Endodermal cell (in vitro differentiated cells): Measurements from ENCODE around the gene MAVS. TPM values are rescaled to one million over a fixed set of nuclear protein-coding genes. Genes with fewer than 3 reads are reported as not detected.

Experiments
- DNase-seq: peaks from one replicate; pipeline ENCODE4 v3.0.0-alpha.2; 2017
- H3K27ac ChIP-seq: 2 replicates; pipeline ENCODE4 v1.5.1; 2013; ENCODE audit warnings: mild to moderate bottlenecking, low read depth, low read length, moderate library complexity
- H3K27me3 ChIP-seq: 2 replicates; pipeline ENCODE4 v1.6.1; 2013; ENCODE audit warnings: mild to moderate bottlenecking, low read length, moderate library complexity; ENCODE audit not compliant: insufficient read depth, control insufficient read depth, poor library complexity, severe bottlenecking
- H3K36me3 ChIP-seq: 2 replicates; pipeline ENCODE4 v1.7.0; 2013; ENCODE audit warnings: mild to moderate bottlenecking, low read length, moderate library complexity; ENCODE audit not compliant: control insufficient read depth, insufficient read depth
- H3K4me1 ChIP-seq: one replicate; pipeline ENCODE4 v1.7.0; 2013; ENCODE audit warnings: low read length; ENCODE audit not compliant: control insufficient read depth, insufficient read depth
- H3K4me3 ChIP-seq: 2 replicates; pipeline ENCODE4 v1.5.1; 2013; ENCODE audit warnings: mild to moderate bottlenecking, low read length, moderate library complexity
- H3K9ac ChIP-seq: 2 replicates; pipeline ENCODE4 v1.6.1; 2013; ENCODE audit warnings: mild to moderate bottlenecking, low read length, moderate library complexity; ENCODE audit not compliant: poor library complexity, severe bottlenecking; ENCODE audit errors: extremely low read depth
- H3K9me3 ChIP-seq: 2 replicates; pipeline ENCODE4 v1.6.1; 2013; ENCODE audit warnings: mild to moderate bottlenecking, low read length, moderate library complexity; ENCODE audit not compliant: control insufficient read depth
- H3K27ac Mint-ChIP-seq: 2 replicates; pipeline ENCODE4 v1.8.0; 2020; ENCODE audit warnings: mixed read lengths
- H3K27me3 Mint-ChIP-seq: 2 replicates; pipeline ENCODE4 v1.8.0; 2021; ENCODE audit warnings: mild to moderate bottlenecking, mixed read lengths; ENCODE audit not compliant: insufficient read depth
- H3K36me3 Mint-ChIP-seq: 2 replicates; pipeline ENCODE4 v1.8.0; 2020; ENCODE audit warnings: low read depth, mixed read lengths
- H3K4me1 Mint-ChIP-seq: 2 replicates; pipeline ENCODE4 v1.8.0; 2020; ENCODE audit warnings: mixed read lengths
- H3K4me3 Mint-ChIP-seq: 2 replicates; pipeline ENCODE4 v1.8.0; 2020; ENCODE audit warnings: mild to moderate bottlenecking, moderate library complexity, mixed read lengths
- H3K9me3 Mint-ChIP-seq: 2 replicates; pipeline ENCODE4 v1.8.0; 2020; ENCODE audit warnings: mild to moderate bottlenecking, mixed read lengths
- WGBS, 2 experiments: methylation state at CpG; one replicate each; pipeline versions ENCODE4 v1.1.5 to v1.1.7; 2013; ENCODE audit warnings: missing lambda C conversion rate in 2 of 2, mixed read lengths in 1 of 2; ENCODE audit not compliant: insufficient coverage in 1 of 2, insufficient read length in 1 of 2; 5-methylcytosine and 5-hydroxymethylcytosine counted together
- total RNA-seq, 2 donors: library from RNA; stranded (reverse); fragmentation: NEBNext Ultra II Directional in 1 of 2; extraction: Animal tissue kit (Norgen Biotek cat#: 25700) in 1 of 2; gene quantifications; 2 replicates in 1 of 2; 3 replicates in 1 of 2; pipeline ENCODE4 v1.2.1, GENCODE V29; 2021
- TF ChIP-seq, protein P1 (sequence below): fragments of 200-600 bp; sonication (generic); conservative IDR thresholded peaks from 2 replicates; pipeline ENCODE4 v1.5.0; 2021; ENCODE audit warnings: antibody characterized with exemption, mild to moderate bottlenecking

MAVS gene
- total RNA-seq, 2 donors from 2014 or later: 43.1 to 43.2 TPM

DNA sequence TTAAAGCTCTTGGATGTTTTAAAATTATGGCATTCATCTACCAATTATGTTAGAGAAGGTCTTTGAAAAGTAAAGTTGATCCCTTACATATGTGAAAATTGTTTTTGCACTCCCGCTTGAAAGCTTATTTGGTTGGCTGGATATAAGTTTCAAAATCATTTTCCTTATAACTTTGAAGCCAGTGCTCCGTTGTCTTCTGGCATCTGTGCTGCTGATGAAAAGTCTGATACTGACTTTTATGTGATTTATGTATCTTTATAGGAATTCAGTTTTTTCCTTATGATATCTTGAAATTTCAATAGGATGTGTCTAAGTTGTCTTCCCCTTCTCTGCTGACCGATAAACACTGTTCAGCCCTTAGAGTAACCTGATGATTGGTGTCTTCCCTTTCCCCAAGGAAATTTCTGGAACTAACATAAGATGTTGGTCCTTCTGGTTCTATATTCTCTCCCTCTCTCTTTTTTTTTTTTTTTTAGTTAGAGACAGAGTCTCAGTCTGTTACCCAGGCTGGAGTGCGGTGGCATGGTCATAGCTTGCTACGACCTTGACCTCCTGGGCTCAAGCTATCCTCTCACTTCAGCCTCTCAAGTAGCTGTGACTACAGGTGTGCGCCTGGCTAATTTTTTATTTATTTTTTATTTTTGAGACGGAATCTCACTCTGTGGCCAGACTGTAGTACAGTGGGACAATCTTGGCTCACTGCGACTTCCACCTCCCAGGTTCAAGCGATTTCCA lies 55.2 kb downstream of the MAVS start:
- no peak overlapping the region for H3K27ac ChIP-seq
- Mint-ChIP-seq H3K9me3 (no peaks in the 10 kb centered on the region), H3K4me1 (peaks cover 12% of the 10 kb centered on the region), H3K36me3 (peaks cover 18% of the 10 kb centered on the region), H3K27ac (no peak overlapping the region), H3K27me3 (no peaks in the 10 kb centered on the region), H3K4me3 (no peak overlapping the region)
- no peak for DNase-seq
- TF ChIP-seq, protein P1, sequence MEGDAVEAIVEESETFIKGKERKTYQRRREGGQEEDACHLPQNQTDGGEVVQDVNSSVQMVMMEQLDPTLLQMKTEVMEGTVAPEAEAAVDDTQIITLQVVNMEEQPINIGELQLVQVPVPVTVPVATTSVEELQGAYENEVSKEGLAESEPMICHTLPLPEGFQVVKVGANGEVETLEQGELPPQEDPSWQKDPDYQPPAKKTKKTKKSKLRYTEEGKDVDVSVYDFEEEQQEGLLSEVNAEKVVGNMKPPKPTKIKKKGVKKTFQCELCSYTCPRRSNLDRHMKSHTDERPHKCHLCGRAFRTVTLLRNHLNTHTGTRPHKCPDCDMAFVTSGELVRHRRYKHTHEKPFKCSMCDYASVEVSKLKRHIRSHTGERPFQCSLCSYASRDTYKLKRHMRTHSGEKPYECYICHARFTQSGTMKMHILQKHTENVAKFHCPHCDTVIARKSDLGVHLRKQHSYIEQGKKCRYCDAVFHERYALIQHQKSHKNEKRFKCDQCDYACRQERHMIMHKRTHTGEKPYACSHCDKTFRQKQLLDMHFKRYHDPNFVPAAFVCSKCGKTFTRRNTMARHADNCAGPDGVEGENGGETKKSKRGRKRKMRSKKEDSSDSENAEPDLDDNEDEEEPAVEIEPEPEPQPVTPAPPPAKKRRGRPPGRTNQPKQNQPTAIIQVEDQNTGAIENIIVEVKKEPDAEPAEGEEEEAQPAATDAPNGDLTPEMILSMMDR: no peak
- H3K9me3 ChIP-seq: no peaks in the 10 kb centered on the region
- no peak overlapping the region for H3K4me3 ChIP-seq
- H3K36me3 ChIP-seq: peaks cover 32% of the 10 kb centered on the region
- H3K27me3 ChIP-seq: no peaks in the 10 kb centered on the region
- WGBS, 2 experiments: 96 to 97% methylated on average over 7 to 9 of the region's 9 CpGs
- H3K9ac ChIP-seq: no peak overlapping the region
- H3K4me1 ChIP-seq: no peaks in the 10 kb centered on the region

DNA sequence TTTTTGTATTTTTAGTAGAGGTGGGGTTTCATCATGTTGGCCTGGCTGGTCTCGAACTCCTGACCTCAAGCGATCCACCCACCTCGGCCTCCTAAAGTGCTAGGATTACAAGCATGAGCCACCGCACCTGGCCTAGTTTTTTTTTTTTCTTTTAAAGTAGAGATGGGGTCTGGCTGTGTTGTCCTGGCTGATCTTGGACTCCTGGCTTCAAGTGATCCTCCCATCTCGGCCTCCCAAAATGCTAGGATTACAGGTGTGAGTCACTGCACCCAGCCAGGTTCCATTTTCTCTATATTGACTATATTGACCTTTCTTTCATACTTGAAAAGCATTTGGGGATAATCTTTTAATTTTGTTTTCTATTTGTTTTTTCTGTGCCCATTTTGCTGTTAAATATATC lies 55.8 kb downstream of the MAVS start:
- Mint-ChIP-seq H3K4me3 (no peak overlapping the region), H3K36me3 (peaks cover 14% of the 10 kb centered on the region), H3K27ac (no peak overlapping the region), H3K4me1 (peaks cover 7% of the 10 kb centered on the region), H3K9me3 (no peaks in the 10 kb centered on the region), H3K27me3 (no peaks in the 10 kb centered on the region)
- no peaks in the 10 kb centered on the region for H3K4me1 ChIP-seq
- no peak for DNase-seq
- no peaks in the 10 kb centered on the region for H3K9me3 ChIP-seq
- no peak overlapping the region for H3K4me3 ChIP-seq
- H3K36me3 ChIP-seq: peaks cover 27% of the 10 kb centered on the region
- H3K9ac ChIP-seq: no peak overlapping the region
- H3K27me3 ChIP-seq: no peaks in the 10 kb centered on the region
- 95 to 100% methylated on average over 1 to 5 of the region's 5 CpGs for WGBS, 2 experiments
- TF ChIP-seq, protein P1: no peak
- H3K27ac ChIP-seq: no peak overlapping the region

DNA sequence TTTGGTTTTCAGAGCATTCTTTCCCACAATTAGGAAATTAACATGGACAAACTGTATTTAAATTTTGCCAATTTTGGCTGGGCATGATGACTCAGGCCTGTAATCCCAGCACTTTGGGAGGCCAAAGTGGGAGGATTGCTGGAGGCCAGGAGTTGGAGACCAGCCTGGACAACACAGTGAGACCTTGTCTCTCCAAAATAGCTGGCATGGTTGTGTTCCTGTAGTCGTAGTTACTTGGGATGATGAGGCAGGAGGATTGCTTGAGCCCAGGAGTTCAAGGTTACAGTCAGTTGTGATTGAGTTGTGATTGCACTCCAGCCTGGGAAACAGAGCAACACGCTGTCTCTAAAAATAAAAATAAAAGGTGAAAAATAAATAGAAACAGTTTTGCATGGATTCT lies 57.6 kb downstream of the MAVS start:
- H3K9me3 ChIP-seq: no peaks in the 10 kb centered on the region
- Mint-ChIP-seq H3K4me3 (no peak overlapping the region), H3K27ac (no peak overlapping the region), H3K36me3 (peaks cover 30% of the 10 kb centered on the region), H3K27me3 (no peaks in the 10 kb centered on the region), H3K9me3 (no peaks in the 10 kb centered on the region), H3K4me1 (peaks cover 5% of the 10 kb centered on the region)
- WGBS, 2 experiments: 91 to 96% methylated on average over 2 of the region's 2 CpGs
- no peak for DNase-seq
- no peak overlapping the region for H3K27ac ChIP-seq
- H3K4me1 ChIP-seq: no peaks in the 10 kb centered on the region
- no peak overlapping the region for H3K4me3 ChIP-seq
- H3K27me3 ChIP-seq: no peaks in the 10 kb centered on the region
- H3K9ac ChIP-seq: no peak overlapping the region
- TF ChIP-seq, protein P1: no peak
- peaks cover 35% of the 10 kb centered on the region for H3K36me3 ChIP-seq
